HepG2 (cell line): ENCODE results near the gene TIMM23. TPM values are rescaled to one million over a fixed set of nuclear protein-coding genes. Genes with fewer than 3 reads are reported as not detected.

ENCODE experiments used
- CHD2 ChIP-seq: IDR thresholded peaks from 2 replicates; pipeline ENCODE4 v1.6.1; 2011; ENCODE audit warnings: low read depth, low read length, improper control_type of control experiment
- DNMT1 ChIP-seq: sonication (generic); formaldehyde crosslinking; IDR thresholded peaks from 2 replicates; pipeline ENCODE4 v1.5.1; 2020; ENCODE audit warnings: mild to moderate bottlenecking, missing genetic modification reagents
- FOXK1 ChIP-seq: sonication (generic); formaldehyde crosslinking; IDR thresholded peaks from 2 replicates; pipeline ENCODE4 v1.4.0; 2020; ENCODE audit warnings: low read depth, missing genetic modification reagents, borderline replicate concordance
- MIXL1 ChIP-seq: IDR thresholded peaks from 2 replicates; pipeline ENCODE4 v1.6.1; 2016
- NR1H2 ChIP-seq: sonication (generic); formaldehyde crosslinking; IDR thresholded peaks from 2 replicates; pipeline ENCODE4 v1.8.1; 2022; ENCODE audit warnings: low read depth, missing genetic modification reagents, borderline replicate concordance
- RBM39 ChIP-seq: fragments of 200-400 bp; formaldehyde crosslinking; IDR thresholded peaks from one replicate; pipeline ENCODE4 v1.6.1; 2018; ENCODE audit warnings: antibody characterized with exemption, mild to moderate bottlenecking, low read depth, low read length; ENCODE audit not compliant: poor library complexity, severe bottlenecking
- RFX3 ChIP-seq: IDR thresholded peaks from 2 replicates; pipeline ENCODE4 v1.6.1; 2016; ENCODE audit warnings: missing biosample characterization, missing genetic modification reagents
- SMAD9 ChIP-seq: sonication (generic); formaldehyde crosslinking; IDR thresholded peaks from 2 replicates; pipeline ENCODE4 v1.5.1; 2020; ENCODE audit warnings: mild to moderate bottlenecking, missing genetic modification reagents
- ZNF274 ChIP-seq: sonication (generic); formaldehyde crosslinking; IDR thresholded peaks from 2 replicates; pipeline ENCODE4 v1.5.1; 2020; ENCODE audit warnings: mild to moderate bottlenecking, missing genetic modification reagents
- ZNF451 ChIP-seq: sonication (generic); formaldehyde crosslinking; IDR thresholded peaks from 2 replicates; pipeline ENCODE4 v1.5.0; 2020; ENCODE audit warnings: mild to moderate bottlenecking, missing genetic modification reagents
- ZNF572 ChIP-seq: sonication (generic); formaldehyde crosslinking; IDR thresholded peaks from 2 replicates; pipeline ENCODE4 v1.5.1; 2020; ENCODE audit warnings: mild to moderate bottlenecking, missing genetic modification reagents
- ZSCAN20 ChIP-seq: sonication (generic); formaldehyde crosslinking; IDR thresholded peaks from 2 replicates; pipeline ENCODE4 v1.4.0; 2020; ENCODE audit warnings: missing genetic modification reagents, mild to moderate bottlenecking, borderline replicate concordance
- polyA plus RNA-seq, 8 experiments: library from polyadenylated mRNA; depleted of rRNA in 3 of 8; stranded (reverse) in 7 of 8; unstranded in 1 of 8; fragments of >200 nt; fragmentation: Illumina TruSeq in 4 of 8; extraction: Trizol in 4 of 8; gene quantifications; 2 replicates each; pipeline versions ENCODE4 v1.2.1 to v1.2.3, GENCODE V29; 2011 to 2016; ENCODE audit warnings: low read depth in 4 of 8, missing spikeins in 1 of 8, mixed read lengths in 1 of 8; ENCODE audit not compliant: insufficient read depth in 1 of 8
- total RNA-seq, 5 experiments: library from RNA; depleted of rRNA; stranded (reverse); fragments of >200 nt; fragmentation: Illumina TruSeq; extraction: Trizol; gene quantifications; 2 replicates each; pipeline ENCODE4 v1.2.3, GENCODE V29; 2016; ENCODE audit warnings: low read depth in 1 of 5
- TF ChIP-seq, protein P1 (sequence below): sonication (generic); formaldehyde crosslinking; IDR thresholded peaks from 2 replicates; pipeline ENCODE4 v1.5.1; 2020; ENCODE audit warnings: mild to moderate bottlenecking, missing genetic modification reagents, borderline replicate concordance
- TF ChIP-seq, protein P2 (sequence below): sonication (generic); formaldehyde crosslinking; IDR thresholded peaks from 2 replicates; pipeline ENCODE4 v1.4.0; 2020; ENCODE audit warnings: missing genetic modification reagents
- TF ChIP-seq, protein P3 (sequence below): sonication (generic); formaldehyde crosslinking; IDR thresholded peaks from 2 replicates; pipeline ENCODE4 v1.5.0; 2020; ENCODE audit warnings: missing genetic modification reagents
- TF ChIP-seq, protein P4 (sequence below): sonication (generic); formaldehyde crosslinking; IDR thresholded peaks from 2 replicates; pipeline ENCODE4 v1.5.1; 2020; ENCODE audit warnings: mild to moderate bottlenecking, moderate library complexity, missing genetic modification reagents
- TF ChIP-seq, protein P5 (sequence below): sonication (generic); formaldehyde crosslinking; IDR thresholded peaks from 2 replicates; pipeline ENCODE4 v1.5.0; 2020; ENCODE audit warnings: missing genetic modification reagents, mild to moderate bottlenecking, borderline replicate concordance

Gene TIMM23
- total and polyA plus RNA-seq, 2 of the 13 experiments (the other 11 are each of a cell fraction or from before 2014, with no cell fraction given): 80.2 to 98.6 TPM

DNA sequence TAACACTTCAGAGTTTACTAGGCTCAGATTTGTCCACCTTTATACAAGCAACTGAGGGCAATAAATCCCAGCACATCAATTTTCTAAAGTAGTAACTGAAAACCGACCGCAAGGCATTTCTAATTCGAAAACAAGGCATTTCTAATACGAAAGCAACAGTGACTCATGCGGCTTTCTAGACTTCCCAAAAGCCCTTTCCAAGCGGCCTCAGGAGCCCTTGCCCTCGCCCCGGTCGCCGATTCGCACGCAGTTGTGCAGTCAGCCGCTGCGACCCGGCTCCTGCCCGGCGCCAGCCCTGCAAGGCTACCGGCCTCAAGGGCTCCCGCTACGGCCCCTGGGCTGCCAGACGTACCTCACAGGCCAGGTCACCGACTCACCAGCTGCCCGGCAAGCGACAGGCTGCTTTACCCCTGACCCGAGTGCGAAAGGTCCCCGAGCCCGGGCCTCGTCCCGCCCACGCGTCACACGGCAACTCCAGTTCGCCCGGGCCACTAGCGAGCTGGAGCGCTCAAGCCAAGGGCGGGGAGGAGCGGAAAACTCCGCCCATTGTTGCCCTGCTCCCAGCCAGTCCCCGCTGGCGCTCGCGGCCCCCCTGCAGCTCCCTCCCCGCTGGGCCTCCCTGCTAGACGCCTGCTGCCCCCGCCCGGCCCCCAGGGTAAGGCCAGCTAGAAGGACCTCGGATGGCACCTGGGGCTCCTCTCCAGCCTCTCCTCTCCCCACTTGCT lies 50.9 kb downstream of the TIMM23 start (continued):
- TF ChIP-seq, protein P1, sequence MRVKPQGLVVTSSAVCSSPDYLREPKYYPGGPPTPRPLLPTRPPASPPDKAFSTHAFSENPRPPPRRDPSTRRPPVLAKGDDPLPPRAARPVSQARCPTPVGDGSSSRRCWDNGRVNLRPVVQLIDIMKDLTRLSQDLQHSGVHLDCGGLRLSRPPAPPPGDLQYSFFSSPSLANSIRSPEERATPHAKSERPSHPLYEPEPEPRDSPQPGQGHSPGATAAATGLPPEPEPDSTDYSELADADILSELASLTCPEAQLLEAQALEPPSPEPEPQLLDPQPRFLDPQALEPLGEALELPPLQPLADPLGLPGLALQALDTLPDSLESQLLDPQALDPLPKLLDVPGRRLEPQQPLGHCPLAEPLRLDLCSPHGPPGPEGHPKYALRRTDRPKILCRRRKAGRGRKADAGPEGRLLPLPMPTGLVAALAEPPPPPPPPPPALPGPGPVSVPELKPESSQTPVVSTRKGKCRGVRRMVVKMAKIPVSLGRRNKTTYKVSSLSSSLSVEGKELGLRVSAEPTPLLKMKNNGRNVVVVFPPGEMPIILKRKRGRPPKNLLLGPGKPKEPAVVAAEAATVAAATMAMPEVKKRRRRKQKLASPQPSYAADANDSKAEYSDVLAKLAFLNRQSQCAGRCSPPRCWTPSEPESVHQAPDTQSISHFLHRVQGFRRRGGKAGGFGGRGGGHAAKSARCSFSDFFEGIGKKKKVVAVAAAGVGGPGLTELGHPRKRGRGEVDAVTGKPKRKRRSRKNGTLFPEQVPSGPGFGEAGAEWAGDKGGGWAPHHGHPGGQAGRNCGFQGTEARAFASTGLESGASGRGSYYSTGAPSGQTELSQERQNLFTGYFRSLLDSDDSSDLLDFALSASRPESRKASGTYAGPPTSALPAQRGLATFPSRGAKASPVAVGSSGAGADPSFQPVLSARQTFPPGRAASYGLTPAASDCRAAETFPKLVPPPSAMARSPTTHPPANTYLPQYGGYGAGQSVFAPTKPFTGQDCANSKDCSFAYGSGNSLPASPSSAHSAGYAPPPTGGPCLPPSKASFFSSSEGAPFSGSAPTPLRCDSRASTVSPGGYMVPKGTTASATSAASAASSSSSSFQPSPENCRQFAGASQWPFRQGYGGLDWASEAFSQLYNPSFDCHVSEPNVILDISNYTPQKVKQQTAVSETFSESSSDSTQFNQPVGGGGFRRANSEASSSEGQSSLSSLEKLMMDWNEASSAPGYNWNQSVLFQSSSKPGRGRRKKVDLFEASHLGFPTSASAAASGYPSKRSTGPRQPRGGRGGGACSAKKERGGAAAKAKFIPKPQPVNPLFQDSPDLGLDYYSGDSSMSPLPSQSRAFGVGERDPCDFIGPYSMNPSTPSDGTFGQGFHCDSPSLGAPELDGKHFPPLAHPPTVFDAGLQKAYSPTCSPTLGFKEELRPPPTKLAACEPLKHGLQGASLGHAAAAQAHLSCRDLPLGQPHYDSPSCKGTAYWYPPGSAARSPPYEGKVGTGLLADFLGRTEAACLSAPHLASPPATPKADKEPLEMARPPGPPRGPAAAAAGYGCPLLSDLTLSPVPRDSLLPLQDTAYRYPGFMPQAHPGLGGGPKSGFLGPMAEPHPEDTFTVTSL (CRISPR knock-in tag): peak; percentile 72; the same call in 1 of the 2 replicates
- TF ChIP-seq ZNF451 (CRISPR knock-in tag) (peak; percentile 92; the same call in 1 of the 2 replicates), FOXK1 (CRISPR knock-in tag) (peak; percentile 78; the same call in 1 of the 2 replicates), ZSCAN20 (CRISPR knock-in tag) (peak; percentile 84; the same call in 1 of the 2 replicates), DNMT1 (CRISPR knock-in tag) (no peak; the same call in 1 of the 2 replicates), CHD2 (no peak), RFX3 (CRISPR knock-in tag) (0 out of 2 replicates have a peak, but pooled peaks have one; percentile 8), NR1H2 (CRISPR knock-in tag) (no peak; the same call in 1 of the 2 replicates), MIXL1 (CRISPR knock-in tag) (peak; percentile 57; the same call in 1 of the 2 replicates), SMAD9 (0 out of 2 replicates have a peak, but pooled peaks have one; percentile 58), RBM39 (no peak), ZNF274 (CRISPR knock-in tag) (peak; percentile 78; the same call in 1 of the 2 replicates), ZNF572 (CRISPR knock-in tag) (no peak)
- TF ChIP-seq, protein P2, sequence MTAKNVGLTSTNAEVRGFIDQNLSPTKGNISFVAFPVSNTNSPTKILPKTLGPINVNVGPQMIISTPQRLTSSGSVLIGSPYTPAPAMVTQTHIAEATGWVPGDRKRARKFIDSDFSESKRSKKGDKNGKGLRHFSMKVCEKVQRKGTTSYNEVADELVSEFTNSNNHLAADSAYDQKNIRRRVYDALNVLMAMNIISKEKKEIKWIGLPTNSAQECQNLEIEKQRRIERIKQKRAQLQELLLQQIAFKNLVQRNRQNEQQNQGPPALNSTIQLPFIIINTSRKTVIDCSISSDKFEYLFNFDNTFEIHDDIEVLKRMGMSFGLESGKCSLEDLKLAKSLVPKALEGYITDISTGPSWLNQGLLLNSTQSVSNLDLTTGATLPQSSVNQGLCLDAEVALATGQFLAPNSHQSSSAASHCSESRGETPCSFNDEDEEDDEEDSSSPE (CRISPR knock-in tag): peak; percentile 72
- TF ChIP-seq, protein P3, sequence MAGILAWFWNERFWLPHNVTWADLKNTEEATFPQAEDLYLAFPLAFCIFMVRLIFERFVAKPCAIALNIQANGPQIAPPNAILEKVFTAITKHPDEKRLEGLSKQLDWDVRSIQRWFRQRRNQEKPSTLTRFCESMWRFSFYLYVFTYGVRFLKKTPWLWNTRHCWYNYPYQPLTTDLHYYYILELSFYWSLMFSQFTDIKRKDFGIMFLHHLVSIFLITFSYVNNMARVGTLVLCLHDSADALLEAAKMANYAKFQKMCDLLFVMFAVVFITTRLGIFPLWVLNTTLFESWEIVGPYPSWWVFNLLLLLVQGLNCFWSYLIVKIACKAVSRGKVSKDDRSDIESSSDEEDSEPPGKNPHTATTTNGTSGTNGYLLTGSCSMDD (CRISPR knock-in tag): no peak
- TF ChIP-seq, protein P4, sequence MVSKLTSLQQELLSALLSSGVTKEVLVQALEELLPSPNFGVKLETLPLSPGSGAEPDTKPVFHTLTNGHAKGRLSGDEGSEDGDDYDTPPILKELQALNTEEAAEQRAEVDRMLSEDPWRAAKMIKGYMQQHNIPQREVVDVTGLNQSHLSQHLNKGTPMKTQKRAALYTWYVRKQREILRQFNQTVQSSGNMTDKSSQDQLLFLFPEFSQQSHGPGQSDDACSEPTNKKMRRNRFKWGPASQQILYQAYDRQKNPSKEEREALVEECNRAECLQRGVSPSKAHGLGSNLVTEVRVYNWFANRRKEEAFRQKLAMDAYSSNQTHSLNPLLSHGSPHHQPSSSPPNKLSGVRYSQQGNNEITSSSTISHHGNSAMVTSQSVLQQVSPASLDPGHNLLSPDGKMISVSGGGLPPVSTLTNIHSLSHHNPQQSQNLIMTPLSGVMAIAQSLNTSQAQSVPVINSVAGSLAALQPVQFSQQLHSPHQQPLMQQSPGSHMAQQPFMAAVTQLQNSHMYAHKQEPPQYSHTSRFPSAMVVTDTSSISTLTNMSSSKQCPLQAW (CRISPR knock-in tag): peak; percentile 87
- TF ChIP-seq, protein P5, sequence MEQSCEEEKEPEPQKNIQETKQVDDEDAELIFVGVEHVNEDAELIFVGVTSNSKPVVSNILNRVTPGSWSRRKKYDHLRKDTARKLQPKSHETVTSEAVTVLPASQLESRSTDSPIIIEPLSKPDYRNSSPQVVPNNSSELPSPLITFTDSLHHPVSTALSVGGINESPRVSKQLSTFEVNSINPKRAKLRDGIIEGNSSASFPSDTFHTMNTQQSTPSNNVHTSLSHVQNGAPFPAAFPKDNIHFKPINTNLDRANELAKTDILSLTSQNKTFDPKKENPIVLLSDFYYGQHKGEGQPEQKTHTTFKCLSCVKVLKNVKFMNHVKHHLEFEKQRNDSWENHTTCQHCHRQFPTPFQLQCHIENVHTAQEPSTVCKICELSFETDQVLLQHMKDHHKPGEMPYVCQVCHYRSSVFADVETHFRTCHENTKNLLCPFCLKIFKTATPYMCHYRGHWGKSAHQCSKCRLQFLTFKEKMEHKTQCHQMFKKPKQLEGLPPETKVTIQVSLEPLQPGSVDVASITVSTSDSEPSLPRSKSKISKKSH (CRISPR knock-in tag): peak; percentile 87
